Right ventricle myocardium inferior (tissue), 1 donor: ENCODE measurements around the gene CYBRD1. TPM values are rescaled to one million over a fixed set of nuclear protein-coding genes. Genes with fewer than 3 reads are reported as not detected.

Experiments used
- ATAC-seq: fragments of 200-7000 bp; cut with Tn5 transposase; one replicate; pipeline ENCODE4 v1.9.1; 2020; ENCODE audit warnings: mild to moderate bottlenecking, moderate library complexity
- DNase-seq: peaks from one replicate; pipeline ENCODE4 v3.0.0; 2021; ENCODE audit errors: missing footprints
- intact Hi-C: fragments of 100-400 bp; cut with DNase I; formaldehyde crosslinking; loops from one replicate; pipeline ENCODE4 v1.11.0; 2022
- total RNA-seq: library from RNA; stranded (reverse); fragmentation: NEBNext Ultra II Directional; extraction: Animal tissue kit (Norgen Biotek cat#: 25700); gene quantifications from one replicate; pipeline ENCODE4 v1.2.1, GENCODE V29; 2021
- donor health status: DM: no; HTN: yes; CAD: no; lungs with severe emphysema.

Gene CYBRD1
- total RNA-seq, 1 donor from 2014 or later: 69.8 TPM

GRCh38 chr2:171584001-171584400 is 61.7 kb downstream of the CYBRD1 start:
- no peak for ATAC-seq
- intact Hi-C loops: no loop called here
- DNase-seq: no peak

GRCh38 chr2:171587132-171587531 is 64.9 kb downstream of the CYBRD1 start:
- ATAC-seq: no peak
- DNase-seq: no peak
- intact Hi-C loops: no loop called here

DNA sequence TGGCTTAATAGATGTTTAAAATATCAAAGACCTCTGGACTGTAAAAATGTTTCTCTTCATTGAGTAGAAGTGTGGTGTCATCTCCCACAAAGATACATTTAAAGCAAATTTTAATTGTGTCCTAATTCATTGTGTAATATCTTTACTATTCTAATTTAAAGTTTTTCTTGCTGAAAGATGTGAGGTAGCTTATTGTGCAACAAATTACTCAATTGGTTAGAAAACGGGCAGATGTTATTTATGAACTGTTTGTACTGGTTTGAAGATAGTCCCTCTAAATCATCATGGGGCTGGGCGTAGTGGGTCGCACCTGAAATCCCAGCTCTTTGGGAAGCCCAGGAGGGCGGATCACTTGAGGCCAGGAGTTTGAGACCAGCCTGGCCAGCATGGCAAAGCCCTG is 65.3 kb downstream of the CYBRD1 start:
- ATAC-seq (no peak), DNase-seq (no peak)
- intact Hi-C loops: no loop called here

DNA sequence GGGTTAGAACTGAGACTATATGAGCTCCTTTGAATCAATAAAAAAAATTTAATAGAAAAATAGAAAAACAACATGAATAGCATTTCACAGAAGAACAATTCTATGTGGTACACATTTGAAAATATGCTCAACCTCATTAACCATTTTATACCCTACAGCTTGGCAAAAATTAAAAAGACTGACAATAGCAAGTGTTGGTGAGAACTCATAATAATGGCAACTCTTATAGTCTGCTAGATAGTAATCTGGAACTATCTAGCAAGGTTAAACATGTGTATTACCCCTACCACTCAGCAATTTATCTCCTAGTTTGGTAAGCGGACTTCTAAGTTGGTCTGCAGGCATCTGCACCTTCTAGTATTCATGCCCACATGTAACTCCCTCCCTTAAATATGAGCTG is 67.8 kb downstream of the CYBRD1 start:
- intact Hi-C loops: no loop called here
- ATAC-seq: no peak
- DNase-seq: no peak

GRCh38 chr2:171592036-171592555 is 69.8 kb downstream of the CYBRD1 start:
- intact Hi-C loops: no loop called here
- DNase-seq (no peak), ATAC-seq (no peak)

DNA sequence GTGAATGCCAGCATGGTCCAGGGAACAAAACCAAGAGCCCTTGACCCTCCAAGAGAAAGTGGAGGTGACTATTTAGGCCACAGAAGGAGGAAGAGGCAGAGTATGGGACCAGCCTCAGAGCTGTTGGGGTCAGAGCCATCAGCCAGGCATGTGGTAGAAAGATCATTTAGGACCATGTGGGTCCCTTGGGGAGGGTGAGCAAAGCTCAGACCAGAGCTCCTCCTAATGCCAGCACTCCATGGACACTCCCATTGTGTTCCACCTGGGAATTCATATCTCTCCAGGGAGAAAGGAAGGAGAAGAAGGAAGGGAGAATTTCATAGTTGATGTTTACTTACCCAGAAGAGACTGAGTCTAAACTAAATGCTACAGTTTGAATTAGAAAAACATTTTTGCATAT is 73.2 kb downstream of the CYBRD1 start:
- DNase-seq (no peak), ATAC-seq (no peak)
- intact Hi-C loops: no loop called here

DNA sequence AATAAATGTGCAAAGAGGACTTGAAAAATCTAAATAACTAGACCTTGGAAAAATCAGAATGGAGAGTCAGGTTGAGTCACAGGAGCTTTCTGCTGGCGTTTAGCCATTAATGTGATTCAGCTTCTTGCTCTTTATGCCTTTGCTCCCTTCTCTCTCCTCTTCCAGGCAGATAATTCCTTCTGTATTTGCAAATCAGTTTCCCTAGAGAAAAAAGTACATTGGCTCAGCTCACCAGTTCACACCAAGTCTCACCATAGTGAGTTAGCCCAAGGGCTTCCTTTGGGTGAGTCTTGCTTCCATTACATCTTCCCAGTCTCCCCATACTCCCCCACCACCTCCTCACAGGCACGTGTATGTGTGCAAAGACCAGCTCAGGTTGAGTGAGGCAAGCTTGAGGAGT is 73.6 kb downstream of the CYBRD1 start:
- DNase-seq (no peak), ATAC-seq (no peak)
- intact Hi-C loops: no loop called here

- intact Hi-C loops: no loop called here
- peak; percentile 64 for ATAC-seq
- no peak for DNase-seq
These were observed 76.5 kb downstream of the CYBRD1 start for GRCh38 chr2:171598713-171599319.

DNA sequence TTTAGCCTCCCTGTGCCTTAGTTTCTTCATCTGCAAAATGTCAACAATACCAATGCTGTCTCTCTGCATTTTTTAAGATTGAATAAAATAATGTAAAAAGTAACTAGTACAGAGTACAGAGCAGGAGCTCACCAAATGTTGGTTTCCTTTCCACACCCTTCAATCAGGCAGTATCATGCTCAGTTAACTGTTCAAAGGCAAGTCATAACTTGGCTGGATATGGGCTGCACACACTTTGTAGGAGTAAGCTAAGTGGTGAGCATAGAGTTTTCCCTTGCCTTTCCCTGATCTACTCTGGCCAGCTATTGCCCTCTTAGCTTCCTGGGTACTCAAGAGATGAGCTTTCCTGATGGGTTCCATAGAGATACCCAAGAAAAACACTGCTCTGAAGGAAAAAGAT is 77.9 kb downstream of the CYBRD1 start:
- intact Hi-C loops: loop anchor here (10.0 kb wide), 1 partner anchor 515 kb away; no protein-coding TSS in a partner anchor
- no peak for ATAC-seq

GRCh38 chr2:171602352-171602751 is 80.1 kb downstream of the CYBRD1 start:
- DNase-seq (no peak), ATAC-seq (no peak)
- intact Hi-C loops: loop anchor here (10.0 kb wide), 1 partner anchor 512 kb away; no protein-coding TSS in a partner anchor

More for the DNA sequence above, 77.9 kb downstream of the CYBRD1 start:
- DNase-seq: no peak

Other genes with a start within 250 kb of the CYBRD1 start
- gene METTL8, start 88.5 kb upstream of the CYBRD1 start, total RNA-seq: 12.0 TPM
- 7.6 TPM for gene DCAF17, start 88.2 kb upstream of the CYBRD1 start, total RNA-seq
- gene DYNC1I2, start 165.0 kb downstream of the CYBRD1 start, total RNA-seq: 73.5 TPM